Adipose tissue (tissue), 3 donors: Measurements from ENCODE around the gene CNPPD1. TPM values are rescaled to one million over a fixed set of nuclear protein-coding genes. Genes with fewer than 3 reads are reported as not detected.

Experiments
- H3K27ac ChIP-seq: one replicate; pipeline ENCODE4 v1.5.1; 2013; ENCODE audit warnings: low read depth, low read length
- WGBS, 3 donors: extraction: QIAGEN DNeasy Blood & Tissue Kit; methylation state at CpG; one replicate each; pipeline ENCODE4 v1.1.7; 2013; 5-methylcytosine and 5-hydroxymethylcytosine counted together
- polyA plus RNA-seq, 3 donors: library from polyadenylated mRNA; stranded (reverse); fragments of 200-250 nt; gene quantifications; one replicate each; pipeline ENCODE4 v1.2.3, GENCODE V29; 2013
- donor health status: healthy with polysubstance abuse.
- donor health status: Bipolar disorder and iron deficiency.
- donor health status: healthy.

The CNPPD1 gene
- polyA plus RNA-seq, 3 donors, result 33.4 to 58.3 (median 48.4) TPM

GRCh38 chr2:219169930-219170654 lies 6.6 kb downstream of the CNPPD1 start, which contains the start of gene SLC23A3:
Gene SLC23A3, minus strand, starts transcription at chr2:219170029. Its CDS starts 45 bp downstream, at chr2:219169984.
- 87 to 94% (median 93%) methylated on average over 10 of the region's 10 CpGs for WGBS, 3 donors
- H3K27ac ChIP-seq, result no peak within 1 kb of the TSS

- no peak overlapping the region for H3K27ac ChIP-seq
These were observed 7.8 kb downstream of the CNPPD1 start for GRCh38 chr2:219168932-219169331.

GRCh38 chr2:219168526-219168925 lies 8.2 kb downstream of the CNPPD1 start:
- H3K27ac ChIP-seq, result no peak overlapping the region
- WGBS, 3 donors, result 41 to 48% (median 47%) methylated on average over 6 of the region's 6 CpGs

- 57 to 80% (median 80%) methylated on average over 5 of the region's 5 CpGs for WGBS, 3 donors
- H3K27ac ChIP-seq, result no peak overlapping the region
These were observed 8.7 kb downstream of the CNPPD1 start for GRCh38 chr2:219167997-219168396.

GRCh38 chr2:219165058-219165911 lies 11.4 kb downstream of the CNPPD1 start:
- 84 to 90% (median 90%) methylated on average over 10 of the region's 10 CpGs for WGBS, 3 donors
- H3K27ac ChIP-seq, result no peak overlapping the region

- 89 to 97% (median 95%) methylated on average over 6 of the region's 6 CpGs for WGBS, 3 donors
- no peak overlapping the region for H3K27ac ChIP-seq
These were observed 13.6 kb downstream of the CNPPD1 start for GRCh38 chr2:219163156-219163555.

GRCh38 chr2:219161097-219161496 lies 15.6 kb downstream of the CNPPD1 start:
- 59 to 80% (median 74%) methylated on average over 4 of the region's 4 CpGs for WGBS, 3 donors
- no peak overlapping the region for H3K27ac ChIP-seq

GRCh38 chr2:219160186-219161017 lies 16.3 kb downstream of the CNPPD1 start, which contains the start of gene NHEJ1:
Gene NHEJ1, minus strand, starts transcription at chr2:219160815. Its CDS starts 2,453 bp downstream, at chr2:219158362.
- WGBS, 3 donors, result 1% methylated on average over 63 to 70 of the region's 70 CpGs

GRCh38 chr2:219159771-219160185 lies 16.9 kb downstream of the CNPPD1 start:
- WGBS, 3 donors, result 6 to 13% (median 6%) methylated on average over 18 of the region's 18 CpGs
- no peak overlapping the region for H3K27ac ChIP-seq

More at GRCh38 chr2:219160186-219161017, 16.3 kb downstream of the CNPPD1 start, which contains the start of gene NHEJ1:
- no peak within 1 kb of the TSS for H3K27ac ChIP-seq

GRCh38 chr2:219158586-219158985 lies 18.1 kb downstream of the CNPPD1 start:
- no peak overlapping the region for H3K27ac ChIP-seq
- 83 to 90% (median 85%) methylated on average over 3 of the region's 3 CpGs for WGBS, 3 donors

GRCh38 chr2:219158025-219158424 lies 18.7 kb downstream of the CNPPD1 start:
- WGBS, 3 donors, result 87 to 95% (median 92%) methylated on average over 4 of the region's 4 CpGs
- no peak overlapping the region for H3K27ac ChIP-seq

GRCh38 chr2:219157396-219157795 lies 19.3 kb downstream of the CNPPD1 start:
- H3K27ac ChIP-seq, result no peak overlapping the region
- WGBS, 3 donors, result 86 to 93% (median 91%) methylated on average over 8 of the region's 8 CpGs

- WGBS, 3 donors, result 9 to 13% (median 12%) methylated on average over 4 of the region's 4 CpGs
- H3K27ac ChIP-seq, result no peak overlapping the region
These were observed 21.6 kb downstream of the CNPPD1 start for GRCh38 chr2:219155054-219155644.

- H3K27ac ChIP-seq, result no peak overlapping the region
- 8 to 47% (median 14%) methylated on average over 1 of the region's 1 CpG for WGBS, 3 donors
These were observed 27.1 kb downstream of the CNPPD1 start for GRCh38 chr2:219149667-219150066.

- H3K27ac ChIP-seq, result no peak overlapping the region
- 84 to 89% (median 86%) methylated on average over 6 of the region's 6 CpGs for WGBS, 3 donors
These were observed 34.4 kb downstream of the CNPPD1 start for GRCh38 chr2:219142329-219142728.

- WGBS, 3 donors, result 94 to 97% (median 96%) methylated on average over 3 of the region's 3 CpGs
- H3K27ac ChIP-seq, result no peak overlapping the region
These were observed 36.0 kb downstream of the CNPPD1 start for GRCh38 chr2:219140722-219141121.

GRCh38 chr2:219133976-219134375 lies 42.7 kb downstream of the CNPPD1 start:
- 66 to 86% (median 70%) methylated on average over 4 of the region's 4 CpGs for WGBS, 3 donors
- H3K27ac ChIP-seq, result no peak overlapping the region

GRCh38 chr2:219131744-219132143 lies 45.0 kb downstream of the CNPPD1 start:
- WGBS, 3 donors, result 75 to 88% (median 84%) methylated on average over 4 of the region's 4 CpGs

More at GRCh38 chr2:219131744-219132143, 45.0 kb downstream of the CNPPD1 start:
- H3K27ac ChIP-seq, result no peak overlapping the region
